K562 (cell line): ENCODE data around the gene ZCCHC3. TPM values are rescaled to one million over a fixed set of nuclear protein-coding genes. Genes with fewer than 3 reads are reported as not detected.
A peak's percentile ranks its signal among the peaks of the same experiment; 100 is the strongest.

Source experiments
- AFF4 ChIP-seq: sonication (generic); formaldehyde crosslinking; IDR thresholded peaks from 2 replicates; pipeline ENCODE4 v1.8.0; 2023; ENCODE audit warnings: mild to moderate bottlenecking, missing genetic modification reagents
- CTCF ChIP-seq, 3 experiments: IDR thresholded peaks in 2 of 3; conservative IDR thresholded peaks in 1 of 3; 2 replicates each; pipeline ENCODE4 v1.5.1; 2011 to 2012; ENCODE audit warnings: low read length in 3 of 3, mild to moderate bottlenecking in 3 of 3, control low read depth in 2 of 3, improper control_type of control experiment in 1 of 3, inconsistent platforms in 1 of 3, low read depth in 1 of 3, mixed read lengths in 1 of 3, moderate library complexity in 1 of 3; ENCODE audit not compliant: insufficient read depth in 2 of 3
- IRF2 ChIP-seq: sonication (generic); formaldehyde crosslinking; IDR thresholded peaks from 2 replicates; pipeline ENCODE4 v1.8.1; 2022; ENCODE audit warnings: mild to moderate bottlenecking, missing genetic modification reagents
- KDM5B ChIP-seq: fragments of 200-600 bp; sonication (generic); IDR thresholded peaks from 2 replicates; pipeline ENCODE4 v1.6.1; 2012; ENCODE audit warnings: low read depth, mild to moderate bottlenecking, moderate library complexity, low read length, control low read depth, inconsistent platforms; ENCODE audit not compliant: insufficient replicate concordance
- MAFF ChIP-seq: IDR thresholded peaks from 2 replicates; pipeline ENCODE4 v1.6.1; 2012; ENCODE audit warnings: low read length, improper control_type of control experiment
- MBD2 ChIP-seq: sonication (generic); IDR thresholded peaks from 2 replicates; pipeline ENCODE4 v1.6.1; 2016; ENCODE audit warnings: low read depth, borderline replicate concordance
- MTA3 ChIP-seq: fragments of 450-650 bp; formaldehyde crosslinking; IDR thresholded peaks from 2 replicates; pipeline ENCODE4 v1.6.1; 2017; ENCODE audit warnings: mild to moderate bottlenecking, borderline replicate concordance
- MYC ChIP-seq, 2 experiments: fragments of 250-450 bp in 1 of 2; sonication (Bioruptor Pico) in 1 of 2; IDR thresholded peaks; 2 replicates each; pipeline versions ENCODE4 v1.5.1 to v1.6.1; 2012 to 2021; ENCODE audit warnings: low read depth in 2 of 2, borderline replicate concordance in 1 of 2, improper control_type of control experiment in 1 of 2, low read length in 1 of 2, mild to moderate bottlenecking in 1 of 2, moderate library complexity in 1 of 2
- POLR2G ChIP-seq: fragments of 200-400 bp; formaldehyde crosslinking; IDR thresholded peaks from 2 replicates; pipeline ENCODE4 v1.6.1; 2017; ENCODE audit warnings: low read depth, mild to moderate bottlenecking, antibody characterized with exemption, low read length, moderate library complexity
- RBFOX2 ChIP-seq: fragments of 200-400 bp; formaldehyde crosslinking; IDR thresholded peaks from 2 replicates; pipeline ENCODE4 v1.6.1; 2017; ENCODE audit warnings: low read depth, mild to moderate bottlenecking, low read length, moderate library complexity
- RBM22 ChIP-seq: fragments of 200-400 bp; formaldehyde crosslinking; IDR thresholded peaks from 2 replicates; pipeline ENCODE4 v1.6.1; 2018; ENCODE audit warnings: low read length, low read depth; ENCODE audit not compliant: poor library complexity, severe bottlenecking
- SREBF2 ChIP-seq: sonication (generic); formaldehyde crosslinking; IDR thresholded peaks from 2 replicates; pipeline ENCODE4 v1.4.0; 2020; ENCODE audit warnings: mild to moderate bottlenecking, missing genetic modification reagents
- TBL1XR1 ChIP-seq, 2 experiments: IDR thresholded peaks; 2 replicates each; pipeline ENCODE4 v1.6.1; 2012; ENCODE audit warnings: improper control_type of control experiment in 2 of 2, low read length in 2 of 2, mild to moderate bottlenecking in 1 of 2
- TCF3 ChIP-seq: sonication (generic); formaldehyde crosslinking; IDR thresholded peaks from 2 replicates; pipeline ENCODE4 v1.4.0; 2020; ENCODE audit warnings: mild to moderate bottlenecking, missing genetic modification reagents
- TEAD2 ChIP-seq: fragments of 450-650 bp; IDR thresholded peaks from 2 replicates; pipeline ENCODE4 v1.6.1; 2016; ENCODE audit warnings: missing genetic modification characterization, control low read depth, missing compliant biosample characterization
- TOE1 ChIP-seq, 2 experiments: fragments of 450-650 bp in 1 of 2; sonication (generic) in 1 of 2; formaldehyde crosslinking in 1 of 2; IDR thresholded peaks; 2 replicates each; pipeline versions ENCODE4 v1.7.1 to v1.8.0; 2016 to 2022; ENCODE audit warnings: borderline replicate concordance in 2 of 2, mild to moderate bottlenecking in 2 of 2, antibody characterized with exemption in 1 of 2, inconsistent platforms in 1 of 2, low read depth in 1 of 2, missing genetic modification reagents in 1 of 2, moderate library complexity in 1 of 2
- ZBTB34 ChIP-seq: fragments of 250-450 bp; sonication (Bioruptor Pico); IDR thresholded peaks from 2 replicates; pipeline ENCODE4 v1.8.0; 2021; ENCODE audit warnings: mild to moderate bottlenecking, moderate library complexity
- ZNF263 ChIP-seq: sonication (generic); formaldehyde crosslinking; IDR thresholded peaks from 2 replicates; pipeline ENCODE4 v1.8.0; 2022; ENCODE audit warnings: mild to moderate bottlenecking, missing genetic modification reagents, borderline replicate concordance
- ZNF384 ChIP-seq: IDR thresholded peaks from 2 replicates; pipeline ENCODE4 v1.6.1; 2012; ENCODE audit warnings: low read depth, low read length, improper control_type of control experiment
- polyA plus RNA-seq, 8 experiments: library from polyadenylated mRNA; depleted of rRNA in 4 of 8; stranded (reverse) in 5 of 8; unstranded in 3 of 8; fragments of >200 nt; fragmentation: Nextera tagmentation in 2 of 8; fragmentation: Illumina TruSeq in 1 of 8; extraction: Ambion mirVana in 2 of 8; extraction: Trizol in 1 of 8; gene quantifications; 2 replicates each; pipeline versions ENCODE4 v1.2.1 to v1.2.3, GENCODE V29; 2011 to 2014; ENCODE audit warnings: inconsistent platforms in 1 of 8, missing spikeins in 1 of 8
- total RNA-seq, 7 experiments: library from RNA; depleted of rRNA in 6 of 7; stranded (reverse); fragments of >200 nt in 6 of 7; fragmentation: Illumina TruSeq in 2 of 7; extraction: Trizol in 2 of 7; gene quantifications; 2 replicates each; pipeline versions ENCODE4 v1.2.1 to v1.2.3, GENCODE V29; 2011 to 2021; ENCODE audit warnings: low replicate concordance in 1 of 7

Gene ZCCHC3
- total and polyA plus RNA-seq, 9 of the 15 experiments (the other 6 are each of a cell fraction or from before 2014, with no cell fraction given): 2.8 to 23.3 (median 16.5) TPM

GRCh38 chr20:326645-327185 is 29.3 kb downstream of the ZCCHC3 start (continued):
- no peak for TF ChIP-seq MYC (IDR thresholded peaks at IDR 0.05; ENCODE audit: low read depth, low read length)
- peak; percentile 42; the same call in 1 of the 2 replicates for TF ChIP-seq MYC (CRISPR knock-in tag; IDR thresholded peaks at IDR 0.05; ENCODE audit: borderline replicate concordance, low read depth)
- TF ChIP-seq AFF4 (CRISPR knock-in tag): 0 out of 2 replicates have a peak, but pooled peaks have one; percentile 50
- no peak for TF ChIP-seq ZBTB34 (CRISPR knock-in tag)
- TF ChIP-seq TEAD2: no peak
- TF ChIP-seq TOE1 (IDR thresholded peaks at IDR 0.05; ENCODE audit: borderline replicate concordance): 0 out of 2 replicates have a peak, but pooled peaks have one; percentile 21
- TF ChIP-seq TOE1 (CRISPR knock-in tag; IDR thresholded peaks at IDR 0.05; ENCODE audit: borderline replicate concordance, low read depth): no peak
- no peak for TF ChIP-seq SREBF2 (CRISPR knock-in tag)
- TF ChIP-seq ZNF384: no peak
- peak; percentile 5; the same call in 1 of the 2 replicates for TF ChIP-seq ZNF263 (CRISPR knock-in tag)
- TF ChIP-seq MAFF: no peak
- peak; percentile 72 for TF ChIP-seq KDM5B
- 0 out of 2 replicates have a peak, but pooled peaks have one; percentile 12 for TF ChIP-seq TCF3 (CRISPR knock-in tag)
- TF ChIP-seq TBL1XR1 (IDR thresholded peaks at IDR 0.05; ENCODE audit: low read length in 2 of 2): 0 out of 4 replicates have a peak, but pooled peaks of 1 of the 2 experiments have one; percentile 11
- no peak for TF ChIP-seq IRF2
- TF ChIP-seq RBFOX2: peak; percentile 50
- peak; percentile 43 for TF ChIP-seq RBM22
- TF ChIP-seq CTCF (IDR thresholded peaks at IDR 0.05 in 2 of 3, conservative IDR thresholded peaks at IDR 0.05 in 1 of 3; ENCODE audit: insufficient read depth in 2 of 3, low read depth in 1 of 3, low read length in 3 of 3): 0 out of 6 replicates have a peak, but pooled peaks of 1 of the 3 experiments have one; percentile 8
- peak; percentile 6; the same call in 1 of the 2 replicates for TF ChIP-seq POLR2G
- TF ChIP-seq MBD2: no peak
- peak; percentile 4; the same call in 1 of the 2 replicates for TF ChIP-seq MTA3
